C4-2B (cell line): ENCODE measurements around the gene SLC1A2.
"Not testable (repeated sequence)": the region's sequence is repeated elsewhere in the genome, so short reads cannot be mapped to it uniquely, and the experiment has no call there.

Experiments
- ZFX ChIP-seq: fragments of 450-650 bp; IDR thresholded peaks from 2 replicates; pipeline ENCODE4 v1.6.1; 2017
- TF ChIP-seq, protein P1 (sequence below): fragments of 450-650 bp; conservative IDR thresholded peaks from 2 replicates; pipeline ENCODE4 v1.5.1; 2017; ENCODE audit warnings: mild to moderate bottlenecking

DNA sequence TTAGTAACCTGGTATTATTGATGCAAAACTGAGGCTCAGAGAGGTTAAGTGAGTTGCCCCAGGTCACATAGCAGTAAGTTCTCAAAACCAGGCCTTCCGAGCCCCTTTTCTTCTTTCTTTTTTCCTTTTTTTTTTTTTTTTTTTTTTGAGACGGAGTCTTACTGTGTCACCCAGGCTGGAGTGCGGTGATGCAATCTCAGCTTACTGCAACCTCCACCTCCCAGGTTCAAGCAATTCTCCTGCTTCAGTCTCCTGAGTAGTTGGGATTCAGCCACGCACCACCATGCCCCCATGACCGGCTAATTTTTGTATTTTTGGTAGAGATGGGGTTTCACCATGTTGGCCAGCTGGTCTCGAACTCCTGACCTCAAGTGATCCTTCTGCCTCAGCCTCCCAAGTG, 192.6 kb downstream of the SLC1A2 start:
- TF ChIP-seq, protein P1, sequence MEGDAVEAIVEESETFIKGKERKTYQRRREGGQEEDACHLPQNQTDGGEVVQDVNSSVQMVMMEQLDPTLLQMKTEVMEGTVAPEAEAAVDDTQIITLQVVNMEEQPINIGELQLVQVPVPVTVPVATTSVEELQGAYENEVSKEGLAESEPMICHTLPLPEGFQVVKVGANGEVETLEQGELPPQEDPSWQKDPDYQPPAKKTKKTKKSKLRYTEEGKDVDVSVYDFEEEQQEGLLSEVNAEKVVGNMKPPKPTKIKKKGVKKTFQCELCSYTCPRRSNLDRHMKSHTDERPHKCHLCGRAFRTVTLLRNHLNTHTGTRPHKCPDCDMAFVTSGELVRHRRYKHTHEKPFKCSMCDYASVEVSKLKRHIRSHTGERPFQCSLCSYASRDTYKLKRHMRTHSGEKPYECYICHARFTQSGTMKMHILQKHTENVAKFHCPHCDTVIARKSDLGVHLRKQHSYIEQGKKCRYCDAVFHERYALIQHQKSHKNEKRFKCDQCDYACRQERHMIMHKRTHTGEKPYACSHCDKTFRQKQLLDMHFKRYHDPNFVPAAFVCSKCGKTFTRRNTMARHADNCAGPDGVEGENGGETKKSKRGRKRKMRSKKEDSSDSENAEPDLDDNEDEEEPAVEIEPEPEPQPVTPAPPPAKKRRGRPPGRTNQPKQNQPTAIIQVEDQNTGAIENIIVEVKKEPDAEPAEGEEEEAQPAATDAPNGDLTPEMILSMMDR = not testable (repeated sequence)
- not testable (repeated sequence) for TF ChIP-seq ZFX
